Heart left ventricle (tissue), 16 donors: ENCODE measurements around the gene CENPO. TPM values are rescaled to one million over a fixed set of nuclear protein-coding genes. Genes with fewer than 3 reads are reported as not detected.

Experiments
- ATAC-seq, 4 donors: fragments of 200-7000 bp; cut with Tn5 transposase; one replicate each; pipeline ENCODE4 v1.9.1; 2020 to 2022; ENCODE audit warnings: moderate library complexity in 4 of 4, mild to moderate bottlenecking in 3 of 4, moderate number of reproducible peaks in 1 of 4
- DNase-seq, 5 donors: peaks; one replicate each; pipeline ENCODE4 v3.0.0-alpha.2; 2020
- H3K27ac ChIP-seq, 12 donors: fragments of 200-600 bp; sonication (generic) in 4 of 12; one replicate each; pipeline versions ENCODE4 v1.5.0 to v1.8.0; 2016 to 2022; ENCODE audit warnings: mild to moderate bottlenecking in 2 of 12
- H3K27me3 ChIP-seq, 9 donors: fragments of 200-600 bp; sonication (generic) in 2 of 9; one replicate each; pipeline versions ENCODE4 v1.5.1 to v1.8.0; 2016 to 2022; ENCODE audit warnings: mild to moderate bottlenecking in 3 of 9
- H3K36me3 ChIP-seq, 9 donors: fragments of 200-600 bp; sonication (generic) in 2 of 9; one replicate each; pipeline versions ENCODE4 v1.5.0 to v1.8.0; 2018 to 2022; ENCODE audit warnings: mild to moderate bottlenecking in 2 of 9
- H3K4me1 ChIP-seq, 12 donors: fragments of 200-600 bp; sonication (generic) in 4 of 12; one replicate each; pipeline versions ENCODE4 v1.5.0 to v1.8.0; 2016 to 2022; ENCODE audit warnings: mild to moderate bottlenecking in 3 of 12
- H3K4me3 ChIP-seq, 12 donors: fragments of 200-600 bp; sonication (generic) in 4 of 12; one replicate each; pipeline versions ENCODE4 v1.5.0 to v1.8.0; 2017 to 2022; ENCODE audit warnings: mild to moderate bottlenecking in 9 of 12, moderate library complexity in 4 of 12
- H3K9me3 ChIP-seq, 12 donors: fragments of 200-600 bp; sonication (generic) in 4 of 12; one replicate each; pipeline versions ENCODE4 v1.5.0 to v1.8.0; 2016 to 2022; ENCODE audit warnings: mild to moderate bottlenecking in 1 of 12
- CTCF ChIP-seq, 12 donors: fragments of 200-600 bp; sonication (generic) in 4 of 12; IDR thresholded peaks; one replicate each; pipeline versions ENCODE4 v1.5.0 to v1.8.0; 2018 to 2022; ENCODE audit warnings: antibody characterized with exemption in 12 of 12, mild to moderate bottlenecking in 5 of 12
- POLR2A ChIP-seq, 2 donors: fragments of 450-650 bp; IDR thresholded peaks; one replicate each; pipeline ENCODE4 v1.6.1; 2017; ENCODE audit warnings: antibody characterized with exemption in 2 of 2, mild to moderate bottlenecking in 2 of 2, moderate library complexity in 2 of 2
- WGBS, 4 donors: extraction: QIAGEN DNeasy Blood & Tissue Kit in 2 of 4; methylation state at CpG; one replicate each; pipeline versions ENCODE4 v1.1.5 to v1.1.7; 2013 to 2018; 5-methylcytosine and 5-hydroxymethylcytosine counted together
- intact Hi-C, 10 donors: fragments of 100-400 bp; cut with DNase I; formaldehyde crosslinking; loops; one replicate each; pipeline versions ENCODE4 v1.11.1 to v1.14.2; 2022
- polyA plus RNA-seq, 2 donors: library from polyadenylated mRNA; stranded (reverse); fragments of 200-250 nt; gene quantifications; one replicate each; pipeline ENCODE4 v1.2.3, GENCODE V29; 2013
- total RNA-seq, 9 donors: library from RNA; depleted of rRNA in 2 of 9; stranded (reverse); fragments of >200 nt in 2 of 9; fragmentation: NEBNext Ultra II Directional in 3 of 9; extraction: Animal tissue kit (Norgen Biotek cat#: 25700) in 3 of 9; gene quantifications; one replicate each; pipeline versions ENCODE4 v1.1.0 to v1.2.4, GENCODE V29; 2016 to 2023
- donor health status: ischemic (EF 13 %, LVEDD 7.1; RV severe dilation, severe dysfunction).
- donor health status: healthy with polysubstance abuse.
- donor health status: DM: no; HTN: yes; CAD: no.
- donor health status: DM: no; HTN: no; CAD: no.
- donor health status: ischemic (EF 25% LVEDD 6.9; RV normal size, moderate dysfunction).
- donor health status: ischemic (EF 25% LVEDD 5.7; RV mildly dilated, moderate dysfunction).
- donor health status: healthy.
- donor health status: DM: yes; HTN: yes; CAD: no.
- donor health status: ischemic (EF 35%, LVEDD 5.7; RV mildly dilated, moderate dysfunction).
- donor health status: nonischemic (EF 11% LVEDD 7.7; RV severe dilation, severe dysfunction).
- donor health status: DM: yes; HTN: yes; CAD: no.
- donor health status: PGD.
- donor health status: ischemic (EF 29% LVEDD 5.4; RV normal size, mild dysfunction).
- donor health status: nonischemic (EF 23%, LVEDD 6.1; RV moderate dilation, normal function).

Gene CENPO
- total and polyA plus RNA-seq, 11 donors = 1.5 to 9.2 (median 2.4) TPM

DNA sequence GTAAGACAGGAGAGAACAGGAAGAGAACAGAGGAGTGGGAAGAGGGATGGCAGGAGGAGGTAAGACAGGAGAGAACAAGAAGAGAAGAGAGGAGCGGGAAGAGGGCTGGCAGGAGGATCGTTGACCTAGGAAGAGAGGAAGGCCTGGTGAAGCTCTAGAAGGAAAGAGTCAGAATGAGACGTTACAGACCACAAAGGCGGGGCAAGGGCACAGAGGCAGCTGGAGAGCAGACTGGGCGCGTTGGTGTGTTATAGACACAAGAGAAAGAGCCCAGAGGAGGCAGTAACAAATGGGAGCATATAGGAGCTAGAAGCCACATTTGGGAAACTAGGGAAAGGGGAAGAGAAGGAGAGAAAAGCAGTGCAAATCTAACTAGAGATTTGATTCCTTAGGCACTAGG lies 26.6 kb upstream of the CENPO start:
- peaks cover 3 to 83% (median 70%) of the 10 kb centered on the region in 9 donors for H3K36me3 ChIP-seq
- ATAC-seq = peak in 1 of 4 donors; percentile 29
- no peak overlapping the region for H3K4me3 ChIP-seq
- no peak for DNase-seq
- H3K9me3 ChIP-seq = no peaks in the 10 kb centered on the region
- no peaks in the 10 kb centered on the region for H3K27me3 ChIP-seq
- TF ChIP-seq POLR2A (IDR thresholded peaks at IDR 0.05) = no peak
- TF ChIP-seq CTCF (IDR thresholded peaks at IDR 0.05) = no peak
- intact Hi-C loops = no loop called here
- peak overlapping the region in 3 of 12 donors; percentile 4 to 45 (median 22) for H3K27ac ChIP-seq
- WGBS, 4 donors = 77 to 87% (median 83%) methylated on average over 6 of the region's 6 CpGs
- peaks cover 0 to 17% (median 0%) of the 10 kb centered on the region in 12 donors for H3K4me1 ChIP-seq

- Histone ChIP-seq H3K27me3 (no peaks in the 10 kb centered on the region), H3K4me3 (no peak overlapping the region), H3K9me3 (no peaks in the 10 kb centered on the region), H3K27ac (peak overlapping the region in 4 of 12 donors; percentile 11 to 21 (median 16)), H3K4me1 (peaks cover 0 to 17% (median 0%) of the 10 kb centered on the region in 12 donors), H3K36me3 (peaks cover 0 to 69% (median 56%) of the 10 kb centered on the region in 9 donors)
- 93 to 96% (median 95%) methylated on average over 5 of the region's 5 CpGs for WGBS, 4 donors
- intact Hi-C loops = no loop called here
- no peak for ATAC-seq
- TF ChIP-seq POLR2A (IDR thresholded peaks at IDR 0.05) = no peak
- no peak for TF ChIP-seq CTCF (IDR thresholded peaks at IDR 0.05)
- no peak for DNase-seq
Measured at GRCh38 chr2:24768013-24768412, 25.2 kb upstream of the CENPO start.

- H3K9me3 ChIP-seq = no peaks in the 10 kb centered on the region
- peaks cover 0 to 17% (median 0%) of the 10 kb centered on the region in 12 donors for H3K4me1 ChIP-seq
- peak; percentile 37 to 73 (median 52) for DNase-seq
- H3K27ac ChIP-seq = peak overlapping the region in 4 of 12 donors; percentile 4 to 45 (median 12)
- WGBS, 4 donors = 62 to 71% (median 64%) methylated on average over 7 of the region's 7 CpGs
- H3K36me3 ChIP-seq = peaks cover 0 to 64% (median 51%) of the 10 kb centered on the region in 9 donors
- TF ChIP-seq POLR2A (IDR thresholded peaks at IDR 0.05) = no peak
- TF ChIP-seq CTCF (IDR thresholded peaks at IDR 0.05) = no peak
- intact Hi-C loops = no loop called here
- H3K27me3 ChIP-seq = no peaks in the 10 kb centered on the region
- H3K4me3 ChIP-seq = no peak overlapping the region
- peak in 3 of 4 donors; percentile 59 to 74 (median 65) for ATAC-seq
Measured at GRCh38 chr2:24768601-24769000, 24.6 kb upstream of the CENPO start.

- TF ChIP-seq POLR2A (IDR thresholded peaks at IDR 0.05) (no peak), CTCF (IDR thresholded peaks at IDR 0.05) (no peak)
- intact Hi-C loops = no loop called here
- ATAC-seq = no peak
- Histone ChIP-seq H3K4me3 (no peak overlapping the region), H3K9me3 (no peaks in the 10 kb centered on the region), H3K27ac (no peak overlapping the region), H3K27me3 (no peaks in the 10 kb centered on the region), H3K4me1 (peaks cover 0 to 15% (median 0%) of the 10 kb centered on the region in 12 donors), H3K36me3 (peaks cover 0 to 45% (median 34%) of the 10 kb centered on the region in 9 donors)
- 87 to 92% (median 90%) methylated on average over 5 of the region's 5 CpGs for WGBS, 4 donors
- DNase-seq = no peak
Measured at GRCh38 chr2:24771061-24771460, 22.2 kb upstream of the CENPO start.
